WTC11 (cell line): Measurements from ENCODE around the gene PCBP3. TPM values are rescaled to one million over a fixed set of nuclear protein-coding genes. Genes with fewer than 3 reads are reported as not detected.

Source experiments
- ATAC-seq: fragments of 200-7000 bp; cut with Tn5 transposase; 2 replicates; pipeline ENCODE4 v1.10.0; 2021; ENCODE audit warnings: mild to moderate bottlenecking, moderate library complexity
- CTCF ChIA-PET: fragments of 300-600 bp; sonication (Branson Sonifier 250); formaldehyde crosslinking; loops from one replicate; lab custom pipeline; 2021; ENCODE audit warnings: antibody characterized with exemption; lab: Charles Lee
- POLR2A ChIA-PET: fragments of 350-600 bp; sonication (Branson Sonifier 250); formaldehyde crosslinking; loops from one replicate; lab custom pipeline; 2021; ENCODE audit warnings: antibody characterized with exemption; lab: Charles Lee
- DNase-seq: peaks from one replicate; pipeline ENCODE4 v3.0.0; 2021; ENCODE audit warnings: low spot score
- H3K27ac Mint-ChIP-seq: 2 replicates; pipeline ENCODE4 v1.8.0; 2021; ENCODE audit warnings: mixed read lengths
- H3K27me3 Mint-ChIP-seq: 2 replicates; pipeline ENCODE4 v1.8.0; 2021; ENCODE audit warnings: low read depth, mild to moderate bottlenecking, moderate library complexity, mixed read lengths
- H3K36me3 Mint-ChIP-seq: 2 replicates; pipeline ENCODE4 v1.8.0; 2021; ENCODE audit warnings: mixed read lengths
- H3K4me1 Mint-ChIP-seq: 2 replicates; pipeline ENCODE4 v1.8.0; 2022; ENCODE audit warnings: mixed read lengths
- H3K4me3 Mint-ChIP-seq: 2 replicates; pipeline ENCODE4 v1.8.0; 2021; ENCODE audit warnings: mild to moderate bottlenecking, moderate library complexity, mixed read lengths
- H3K9me3 Mint-ChIP-seq: 2 replicates; pipeline ENCODE4 v1.8.0; 2021; ENCODE audit warnings: mixed read lengths
- FOXP1 ChIP-seq: sonication (generic); formaldehyde crosslinking; IDR thresholded peaks from 2 replicates; pipeline ENCODE4 v1.8.0; 2022; ENCODE audit warnings: missing genetic modification reagents, mild to moderate bottlenecking, moderate library complexity, borderline replicate concordance
- HMGA2 ChIP-seq: fragments of 250-450 bp; sonication (Bioruptor Pico); IDR thresholded peaks from 2 replicates; pipeline ENCODE4 v1.4.0; 2021; ENCODE audit warnings: mild to moderate bottlenecking, moderate library complexity
- IRF2 ChIP-seq: sonication (generic); formaldehyde crosslinking; IDR thresholded peaks from 2 replicates; pipeline ENCODE4 v1.8.0; 2022; ENCODE audit warnings: low read depth, missing genetic modification reagents, borderline replicate concordance
- JUN ChIP-seq: sonication (generic); formaldehyde crosslinking; IDR thresholded peaks from 2 replicates; pipeline ENCODE4 v1.8.0; 2023; ENCODE audit warnings: mild to moderate bottlenecking, missing genetic modification reagents
- MXD4 ChIP-seq: fragments of 250-450 bp; sonication (Bioruptor Pico); IDR thresholded peaks from 2 replicates; pipeline ENCODE4 v1.8.0; 2021; ENCODE audit warnings: mild to moderate bottlenecking, moderate library complexity, borderline replicate concordance
- MYBL2 ChIP-seq: sonication (generic); formaldehyde crosslinking; IDR thresholded peaks from 2 replicates; pipeline ENCODE4 v1.8.1; 2023; ENCODE audit warnings: mild to moderate bottlenecking, moderate library complexity, missing genetic modification reagents
- NR3C1 ChIP-seq: sonication (generic); formaldehyde crosslinking; conservative IDR thresholded peaks from 2 replicates; pipeline ENCODE4 v1.8.1; 2023; ENCODE audit warnings: low read depth, mild to moderate bottlenecking, missing genetic modification reagents
- OVOL2 ChIP-seq: fragments of 250-450 bp; sonication (Bioruptor Pico); IDR thresholded peaks from 2 replicates; pipeline ENCODE4 v1.9.0; 2021; ENCODE audit warnings: mild to moderate bottlenecking, borderline replicate concordance
- PRRX2 ChIP-seq: fragments of 250-450 bp; sonication (Bioruptor Pico); IDR thresholded peaks from 2 replicates; pipeline ENCODE4 v1.8.0; 2021; ENCODE audit warnings: mild to moderate bottlenecking
- SOX15 ChIP-seq: fragments of 250-450 bp; sonication (Bioruptor Pico); IDR thresholded peaks from 2 replicates; pipeline ENCODE4 v1.9.0; 2021; ENCODE audit warnings: mild to moderate bottlenecking
- ZNF121 ChIP-seq: sonication (generic); formaldehyde crosslinking; IDR thresholded peaks from 2 replicates; pipeline ENCODE4 v1.8.0; 2023; ENCODE audit warnings: missing genetic modification reagents
- ZNF219 ChIP-seq: sonication (generic); formaldehyde crosslinking; IDR thresholded peaks from 2 replicates; pipeline ENCODE4 v1.8.0; 2023; ENCODE audit warnings: missing genetic modification reagents, mild to moderate bottlenecking, borderline replicate concordance
- ZNF232 ChIP-seq: sonication (generic); formaldehyde crosslinking; IDR thresholded peaks from 2 replicates; pipeline ENCODE4 v1.8.0; 2022; ENCODE audit warnings: mild to moderate bottlenecking, missing genetic modification reagents
- ZNF671 ChIP-seq: fragments of 250-450 bp; sonication (Bioruptor Pico); IDR thresholded peaks from 2 replicates; pipeline ENCODE4 v1.8.0; 2021; ENCODE audit warnings: mild to moderate bottlenecking
- total RNA-seq: library from RNA; stranded (reverse); gene quantifications from 3 replicates; pipeline ENCODE4 v1.2.3, GENCODE V29; 2021
- TF ChIP-seq, protein P1 (sequence below): sonication (generic); formaldehyde crosslinking; IDR thresholded peaks from 2 replicates; pipeline ENCODE4 v1.8.1; 2022; ENCODE audit warnings: mild to moderate bottlenecking, moderate library complexity, missing genetic modification reagents
- TF ChIP-seq, protein P2 (sequence below): sonication (generic); formaldehyde crosslinking; IDR thresholded peaks from 2 replicates; pipeline ENCODE4 v1.8.1; 2023; ENCODE audit warnings: mild to moderate bottlenecking, moderate library complexity, missing genetic modification reagents
- TF ChIP-seq, protein P3 (sequence below): sonication (generic); formaldehyde crosslinking; IDR thresholded peaks from 2 replicates; pipeline ENCODE4 v1.8.1; 2022; ENCODE audit warnings: low read depth, mild to moderate bottlenecking, moderate library complexity, missing genetic modification reagents, borderline replicate concordance
- TF ChIP-seq, protein P4 (sequence below): fragments of 200-600 bp; IDR thresholded peaks from 2 replicates; pipeline ENCODE4 v1.8.0; 2022; ENCODE audit warnings: antibody characterized with exemption
- TF ChIP-seq, protein P5 (sequence below): sonication (generic); formaldehyde crosslinking; conservative IDR thresholded peaks from 2 replicates; pipeline ENCODE4 v1.8.1; 2023; ENCODE audit warnings: mild to moderate bottlenecking, low read depth, missing genetic modification reagents, moderate library complexity
- TF ChIP-seq, protein P6 (sequence below): fragments of 250-450 bp; sonication (Bioruptor Pico); conservative IDR thresholded peaks from 2 replicates; pipeline ENCODE4 v1.9.0; 2021; ENCODE audit warnings: mild to moderate bottlenecking
- TF ChIP-seq, protein P7 (sequence below): sonication (generic); formaldehyde crosslinking; IDR thresholded peaks from 2 replicates; pipeline ENCODE4 v1.8.1; 2023; ENCODE audit warnings: mild to moderate bottlenecking, missing genetic modification reagents
- TF ChIP-seq, protein P8 (sequence below): fragments of 250-450 bp; sonication (Bioruptor Pico); IDR thresholded peaks from 2 replicates; pipeline ENCODE4 v2.1.2; 2022; ENCODE audit warnings: mild to moderate bottlenecking, moderate library complexity

Gene PCBP3
- total RNA-seq, 1 experiment from 2014 or later, result 8.5 TPM

DNA sequence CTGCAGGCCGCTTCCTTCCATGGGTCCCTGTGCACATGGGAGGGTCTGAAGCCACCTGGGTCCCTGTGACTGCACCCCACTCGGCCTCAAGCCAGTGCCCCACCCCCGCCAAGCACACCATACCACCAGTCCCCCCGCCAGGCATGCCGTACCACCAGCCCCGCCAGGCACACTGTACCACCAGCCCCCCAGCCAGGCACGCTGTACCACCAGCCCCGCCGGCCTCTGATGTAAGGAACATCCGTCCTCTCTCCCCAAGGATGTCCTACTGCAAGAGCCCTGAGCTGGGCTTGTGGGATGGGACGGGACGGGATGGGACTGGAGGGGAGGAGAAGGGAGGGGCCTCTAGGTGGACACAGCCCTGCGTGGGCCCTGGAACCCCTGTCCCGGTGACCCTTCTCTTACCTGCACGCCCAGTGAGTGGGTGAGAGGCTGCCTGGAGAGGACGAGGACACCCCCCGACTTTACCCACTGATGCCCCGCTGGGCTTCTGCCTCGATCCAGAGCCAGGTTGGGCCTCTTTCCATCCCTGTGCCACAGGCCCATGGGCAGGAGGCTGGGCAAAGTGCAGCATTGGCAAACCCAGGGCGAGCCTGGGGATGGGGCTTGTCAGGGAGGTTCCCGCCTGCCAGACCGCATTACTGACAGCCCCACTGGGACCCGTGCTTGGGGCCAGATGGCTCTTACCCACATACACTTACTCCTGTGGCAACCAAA is 297.3 kb downstream of the PCBP3 start:
- TF ChIP-seq PRRX2 (CRISPR knock-in tag) (no peak), SOX15 (CRISPR knock-in tag) (no peak), JUN (CRISPR knock-in tag) (no peak), HMGA2 (CRISPR knock-in tag) (no peak), MYBL2 (CRISPR knock-in tag) (no peak), ZNF232 (CRISPR knock-in tag) (no peak), IRF2 (CRISPR knock-in tag) (no peak), OVOL2 (CRISPR knock-in tag) (no peak), MXD4 (CRISPR knock-in tag) (no peak)
- TF ChIP-seq, protein P1, sequence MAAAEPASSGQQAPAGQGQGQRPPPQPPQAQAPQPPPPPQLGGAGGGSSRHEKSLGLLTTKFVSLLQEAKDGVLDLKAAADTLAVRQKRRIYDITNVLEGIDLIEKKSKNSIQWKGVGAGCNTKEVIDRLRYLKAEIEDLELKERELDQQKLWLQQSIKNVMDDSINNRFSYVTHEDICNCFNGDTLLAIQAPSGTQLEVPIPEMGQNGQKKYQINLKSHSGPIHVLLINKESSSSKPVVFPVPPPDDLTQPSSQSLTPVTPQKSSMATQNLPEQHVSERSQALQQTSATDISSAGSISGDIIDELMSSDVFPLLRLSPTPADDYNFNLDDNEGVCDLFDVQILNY (CRISPR knock-in tag), result no peak
- TF ChIP-seq, protein P2, sequence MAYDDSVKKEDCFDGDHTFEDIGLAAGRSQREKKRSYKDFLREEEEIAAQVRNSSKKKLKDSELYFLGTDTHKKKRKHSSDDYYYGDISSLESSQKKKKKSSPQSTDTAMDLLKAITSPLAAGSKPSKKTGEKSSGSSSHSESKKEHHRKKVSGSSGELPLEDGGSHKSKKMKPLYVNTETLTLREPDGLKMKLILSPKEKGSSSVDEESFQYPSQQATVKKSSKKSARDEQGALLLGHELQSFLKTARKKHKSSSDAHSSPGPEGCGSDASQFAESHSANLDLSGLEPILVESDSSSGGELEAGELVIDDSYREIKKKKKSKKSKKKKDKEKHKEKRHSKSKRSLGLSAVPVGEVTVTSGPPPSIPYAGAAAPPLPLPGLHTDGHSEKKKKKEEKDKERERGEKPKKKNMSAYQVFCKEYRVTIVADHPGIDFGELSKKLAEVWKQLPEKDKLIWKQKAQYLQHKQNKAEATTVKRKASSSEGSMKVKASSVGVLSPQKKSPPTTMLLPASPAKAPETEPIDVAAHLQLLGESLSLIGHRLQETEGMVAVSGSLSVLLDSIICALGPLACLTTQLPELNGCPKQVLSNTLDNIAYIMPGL (CRISPR knock-in tag), result no peak
- TF ChIP-seq, protein P3, sequence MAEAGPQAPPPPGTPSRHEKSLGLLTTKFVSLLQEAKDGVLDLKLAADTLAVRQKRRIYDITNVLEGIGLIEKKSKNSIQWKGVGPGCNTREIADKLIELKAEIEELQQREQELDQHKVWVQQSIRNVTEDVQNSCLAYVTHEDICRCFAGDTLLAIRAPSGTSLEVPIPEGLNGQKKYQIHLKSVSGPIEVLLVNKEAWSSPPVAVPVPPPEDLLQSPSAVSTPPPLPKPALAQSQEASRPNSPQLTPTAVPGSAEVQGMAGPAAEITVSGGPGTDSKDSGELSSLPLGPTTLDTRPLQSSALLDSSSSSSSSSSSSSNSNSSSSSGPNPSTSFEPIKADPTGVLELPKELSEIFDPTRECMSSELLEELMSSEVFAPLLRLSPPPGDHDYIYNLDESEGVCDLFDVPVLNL (CRISPR knock-in tag), result no peak
- ChIA-PET CTCF (no interaction called here), POLR2A (no interaction called here)
- H3K36me3 Mint-ChIP-seq, result peaks cover 11% of the 10 kb centered on the region
- H3K4me3 Mint-ChIP-seq, result no peak overlapping the region
- peaks cover 19% of the 10 kb centered on the region for H3K9me3 Mint-ChIP-seq
- no peaks in the 10 kb centered on the region for H3K4me1 Mint-ChIP-seq
- peaks cover 23% of the 10 kb centered on the region for H3K27me3 Mint-ChIP-seq
- no peak for ATAC-seq
- no peak for DNase-seq
- no peak overlapping the region for H3K27ac Mint-ChIP-seq

DNA sequence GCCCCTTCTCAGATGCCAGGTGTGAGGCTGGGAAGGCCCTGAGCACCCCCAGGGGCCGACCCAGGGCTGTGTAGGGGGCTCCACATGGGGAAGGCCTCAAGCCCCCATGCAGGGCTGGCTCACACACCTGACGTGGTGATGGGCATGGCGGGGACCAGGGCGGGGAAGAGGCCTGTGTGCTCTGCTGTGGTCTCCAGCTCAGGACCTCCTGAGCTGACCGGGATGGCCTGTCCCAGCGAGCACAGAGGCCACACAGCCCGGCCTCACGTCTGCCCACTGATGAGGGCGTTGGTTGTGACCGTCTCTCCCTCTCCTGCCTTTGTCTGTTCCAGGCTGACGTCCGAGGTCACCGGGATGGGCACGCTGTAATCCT is 297.8 kb downstream of the PCBP3 start:
- no peaks in the 10 kb centered on the region for H3K4me1 Mint-ChIP-seq
- CTCF ChIA-PET, result no interaction called here
- peaks cover 14% of the 10 kb centered on the region for H3K9me3 Mint-ChIP-seq
- peaks cover 8% of the 10 kb centered on the region for H3K36me3 Mint-ChIP-seq
- H3K27ac Mint-ChIP-seq, result no peak overlapping the region
- ATAC-seq (no peak), DNase-seq (no peak)
- H3K4me3 Mint-ChIP-seq, result no peak overlapping the region
- peaks cover 17% of the 10 kb centered on the region for H3K27me3 Mint-ChIP-seq
- POLR2A ChIA-PET, result no interaction called here
- TF ChIP-seq ZNF219 (CRISPR knock-in tag), result no peak
- TF ChIP-seq, protein P4, sequence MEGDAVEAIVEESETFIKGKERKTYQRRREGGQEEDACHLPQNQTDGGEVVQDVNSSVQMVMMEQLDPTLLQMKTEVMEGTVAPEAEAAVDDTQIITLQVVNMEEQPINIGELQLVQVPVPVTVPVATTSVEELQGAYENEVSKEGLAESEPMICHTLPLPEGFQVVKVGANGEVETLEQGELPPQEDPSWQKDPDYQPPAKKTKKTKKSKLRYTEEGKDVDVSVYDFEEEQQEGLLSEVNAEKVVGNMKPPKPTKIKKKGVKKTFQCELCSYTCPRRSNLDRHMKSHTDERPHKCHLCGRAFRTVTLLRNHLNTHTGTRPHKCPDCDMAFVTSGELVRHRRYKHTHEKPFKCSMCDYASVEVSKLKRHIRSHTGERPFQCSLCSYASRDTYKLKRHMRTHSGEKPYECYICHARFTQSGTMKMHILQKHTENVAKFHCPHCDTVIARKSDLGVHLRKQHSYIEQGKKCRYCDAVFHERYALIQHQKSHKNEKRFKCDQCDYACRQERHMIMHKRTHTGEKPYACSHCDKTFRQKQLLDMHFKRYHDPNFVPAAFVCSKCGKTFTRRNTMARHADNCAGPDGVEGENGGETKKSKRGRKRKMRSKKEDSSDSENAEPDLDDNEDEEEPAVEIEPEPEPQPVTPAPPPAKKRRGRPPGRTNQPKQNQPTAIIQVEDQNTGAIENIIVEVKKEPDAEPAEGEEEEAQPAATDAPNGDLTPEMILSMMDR, result no peak
- TF ChIP-seq, protein P5, sequence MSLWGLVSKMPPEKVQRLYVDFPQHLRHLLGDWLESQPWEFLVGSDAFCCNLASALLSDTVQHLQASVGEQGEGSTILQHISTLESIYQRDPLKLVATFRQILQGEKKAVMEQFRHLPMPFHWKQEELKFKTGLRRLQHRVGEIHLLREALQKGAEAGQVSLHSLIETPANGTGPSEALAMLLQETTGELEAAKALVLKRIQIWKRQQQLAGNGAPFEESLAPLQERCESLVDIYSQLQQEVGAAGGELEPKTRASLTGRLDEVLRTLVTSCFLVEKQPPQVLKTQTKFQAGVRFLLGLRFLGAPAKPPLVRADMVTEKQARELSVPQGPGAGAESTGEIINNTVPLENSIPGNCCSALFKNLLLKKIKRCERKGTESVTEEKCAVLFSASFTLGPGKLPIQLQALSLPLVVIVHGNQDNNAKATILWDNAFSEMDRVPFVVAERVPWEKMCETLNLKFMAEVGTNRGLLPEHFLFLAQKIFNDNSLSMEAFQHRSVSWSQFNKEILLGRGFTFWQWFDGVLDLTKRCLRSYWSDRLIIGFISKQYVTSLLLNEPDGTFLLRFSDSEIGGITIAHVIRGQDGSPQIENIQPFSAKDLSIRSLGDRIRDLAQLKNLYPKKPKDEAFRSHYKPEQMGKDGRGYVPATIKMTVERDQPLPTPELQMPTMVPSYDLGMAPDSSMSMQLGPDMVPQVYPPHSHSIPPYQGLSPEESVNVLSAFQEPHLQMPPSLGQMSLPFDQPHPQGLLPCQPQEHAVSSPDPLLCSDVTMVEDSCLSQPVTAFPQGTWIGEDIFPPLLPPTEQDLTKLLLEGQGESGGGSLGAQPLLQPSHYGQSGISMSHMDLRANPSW (CRISPR knock-in tag), result no peak
- TF ChIP-seq ZNF121 (CRISPR knock-in tag), result no peak
- TF ChIP-seq, protein P6, sequence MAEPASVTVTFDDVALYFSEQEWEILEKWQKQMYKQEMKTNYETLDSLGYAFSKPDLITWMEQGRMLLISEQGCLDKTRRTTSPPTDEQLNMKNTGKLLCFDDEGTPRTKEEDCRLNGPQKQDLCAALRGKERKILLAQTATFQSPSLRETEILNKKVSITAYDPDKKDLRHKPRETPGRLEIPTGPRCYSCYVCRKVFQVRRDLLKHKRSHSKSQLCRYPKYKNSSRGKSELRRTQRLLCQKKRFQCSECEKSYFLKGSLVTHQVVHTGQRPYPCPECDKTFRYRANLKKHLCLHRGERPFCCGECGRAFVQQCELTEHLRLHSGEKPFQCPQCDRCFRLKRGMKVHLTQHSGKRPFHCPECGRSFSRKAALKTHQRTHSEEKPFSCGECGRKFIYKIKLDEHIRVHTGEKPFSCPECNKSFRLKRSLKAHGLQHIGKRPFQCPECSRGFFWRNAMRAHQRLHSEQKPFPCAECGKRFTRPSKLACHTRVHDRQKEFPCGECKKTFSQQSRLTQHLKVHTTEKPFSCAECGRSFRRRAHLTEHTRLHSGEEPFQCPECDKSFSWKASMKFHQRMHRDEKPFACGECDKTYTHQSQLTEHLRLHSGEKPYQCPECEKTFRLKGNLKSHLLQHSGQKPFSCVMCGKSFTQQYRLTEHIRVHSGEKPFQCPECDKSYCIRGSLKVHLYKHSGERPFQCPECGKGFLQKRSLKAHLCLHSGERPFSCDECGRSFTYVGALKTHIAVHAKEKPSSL (CRISPR knock-in tag), result no peak
- TF ChIP-seq, protein P7, sequence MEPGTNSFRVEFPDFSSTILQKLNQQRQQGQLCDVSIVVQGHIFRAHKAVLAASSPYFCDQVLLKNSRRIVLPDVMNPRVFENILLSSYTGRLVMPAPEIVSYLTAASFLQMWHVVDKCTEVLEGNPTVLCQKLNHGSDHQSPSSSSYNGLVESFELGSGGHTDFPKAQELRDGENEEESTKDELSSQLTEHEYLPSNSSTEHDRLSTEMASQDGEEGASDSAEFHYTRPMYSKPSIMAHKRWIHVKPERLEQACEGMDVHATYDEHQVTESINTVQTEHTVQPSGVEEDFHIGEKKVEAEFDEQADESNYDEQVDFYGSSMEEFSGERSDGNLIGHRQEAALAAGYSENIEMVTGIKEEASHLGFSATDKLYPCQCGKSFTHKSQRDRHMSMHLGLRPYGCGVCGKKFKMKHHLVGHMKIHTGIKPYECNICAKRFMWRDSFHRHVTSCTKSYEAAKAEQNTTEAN, result no peak
- TF ChIP-seq ZNF671, result no peak
- no peak for TF ChIP-seq NR3C1
- TF ChIP-seq, protein P8, sequence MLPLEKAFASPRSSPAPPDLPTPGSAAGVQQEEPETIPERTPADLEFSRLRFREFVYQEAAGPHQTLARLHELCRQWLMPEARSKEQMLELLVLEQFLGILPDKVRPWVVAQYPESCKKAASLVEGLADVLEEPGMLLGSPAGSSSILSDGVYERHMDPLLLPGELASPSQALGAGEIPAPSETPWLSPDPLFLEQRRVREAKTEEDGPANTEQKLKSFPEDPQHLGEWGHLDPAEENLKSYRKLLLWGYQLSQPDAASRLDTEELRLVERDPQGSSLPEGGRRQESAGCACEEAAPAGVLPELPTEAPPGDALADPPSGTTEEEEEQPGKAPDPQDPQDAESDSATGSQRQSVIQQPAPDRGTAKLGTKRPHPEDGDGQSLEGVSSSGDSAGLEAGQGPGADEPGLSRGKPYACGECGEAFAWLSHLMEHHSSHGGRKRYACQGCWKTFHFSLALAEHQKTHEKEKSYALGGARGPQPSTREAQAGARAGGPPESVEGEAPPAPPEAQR, result no peak
- no peak for TF ChIP-seq FOXP1
